H1 (cell line): ENCODE data around the gene NRXN3. TPM values are rescaled to one million over a fixed set of nuclear protein-coding genes. Genes with fewer than 3 reads are reported as not detected.

Experiments
- POLR2A ChIP-seq, 2 experiments: IDR thresholded peaks; 1 replicate in 1 of 2; 2 replicates in 1 of 2; pipeline ENCODE4 v1.6.1; 2011; ENCODE audit warnings: low read depth in 2 of 2, low read length in 2 of 2, mild to moderate bottlenecking in 2 of 2; ENCODE audit errors: control extremely low read depth in 1 of 2
- SUZ12 ChIP-seq: fragments of 200-600 bp; sonication (generic); IDR thresholded peaks from 2 replicates; pipeline ENCODE4 v1.6.1; 2012; ENCODE audit warnings: mild to moderate bottlenecking, inconsistent platforms, low read length, moderate library complexity, mixed read lengths
- TBP ChIP-seq: IDR thresholded peaks from 2 replicates; pipeline ENCODE4 v1.6.1; 2011; ENCODE audit warnings: low read depth, low read length, improper control_type of control experiment
- polyA plus RNA-seq, 7 experiments: library from polyadenylated mRNA; depleted of rRNA in 3 of 7; stranded (reverse) in 5 of 7; unstranded in 2 of 7; fragments of >200 nt in 5 of 7; fragments of 200-250 nt in 2 of 7; gene quantifications; 1 replicate in 5 of 7; 2 replicates in 1 of 7; 4 replicates in 1 of 7; pipeline versions ENCODE4 v1.2.1 to v1.2.3, GENCODE V29; 2011 to 2013; ENCODE audit warnings: missing spikeins in 2 of 7, mixed read lengths in 2 of 7
- total RNA-seq: library from RNA; stranded (reverse); fragmentation: NEBNext Ultra II Directional; extraction: Animal tissue kit (Norgen Biotek cat#: 25700); gene quantifications from 2 replicates; pipeline ENCODE4 v1.2.1, GENCODE V29; 2021

The NRXN3 gene
- total and polyA plus RNA-seq, 2 of the 8 experiments (the other 6 are each of a cell fraction or from before 2014, with no cell fraction given) = 2.6 to 4.1 TPM

GRCh38 chr14:79586989-79587598 is 1416.9 kb downstream of the NRXN3 start (continued):
- TF ChIP-seq SUZ12 (no peak), TBP (no peak), POLR2A (IDR thresholded peaks at IDR 0.05; ENCODE audit: control extremely low read depth in 1 of 2, low read depth in 2 of 2, low read length in 2 of 2) (no peak)
